ENCODE measurements around the gene HSFX2. TPM values are rescaled to one million over a fixed set of nuclear protein-coding genes. Genes with fewer than 3 reads are reported as not detected.

The HSFX2 gene
- total RNA-seq, 2 experiments from 2014 or later = not detected

GRCh38 chrX:149639568-149639967 is 44.5 kb upstream of the HSFX2 start:
- no peaks in the 10 kb centered on the region for H3K36me3 Mint-ChIP-seq (ENCODE audit: low read depth)
- TF ChIP-seq, protein P1, sequence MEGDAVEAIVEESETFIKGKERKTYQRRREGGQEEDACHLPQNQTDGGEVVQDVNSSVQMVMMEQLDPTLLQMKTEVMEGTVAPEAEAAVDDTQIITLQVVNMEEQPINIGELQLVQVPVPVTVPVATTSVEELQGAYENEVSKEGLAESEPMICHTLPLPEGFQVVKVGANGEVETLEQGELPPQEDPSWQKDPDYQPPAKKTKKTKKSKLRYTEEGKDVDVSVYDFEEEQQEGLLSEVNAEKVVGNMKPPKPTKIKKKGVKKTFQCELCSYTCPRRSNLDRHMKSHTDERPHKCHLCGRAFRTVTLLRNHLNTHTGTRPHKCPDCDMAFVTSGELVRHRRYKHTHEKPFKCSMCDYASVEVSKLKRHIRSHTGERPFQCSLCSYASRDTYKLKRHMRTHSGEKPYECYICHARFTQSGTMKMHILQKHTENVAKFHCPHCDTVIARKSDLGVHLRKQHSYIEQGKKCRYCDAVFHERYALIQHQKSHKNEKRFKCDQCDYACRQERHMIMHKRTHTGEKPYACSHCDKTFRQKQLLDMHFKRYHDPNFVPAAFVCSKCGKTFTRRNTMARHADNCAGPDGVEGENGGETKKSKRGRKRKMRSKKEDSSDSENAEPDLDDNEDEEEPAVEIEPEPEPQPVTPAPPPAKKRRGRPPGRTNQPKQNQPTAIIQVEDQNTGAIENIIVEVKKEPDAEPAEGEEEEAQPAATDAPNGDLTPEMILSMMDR (IDR thresholded peaks at IDR 0.05) = no peak
- CTCF ChIA-PET = no interaction called here
- H3K4me3 Mint-ChIP-seq = no peak overlapping the region
- intact Hi-C loops (cut with DNase I, micrococcal nuclease) = no loop called here
- Histone ChIP-seq H3K4me3 (ENCODE audit: low read length) (no peak overlapping the region), H3K4me1 (ENCODE audit: insufficient read depth, low read length) (no peaks in the 10 kb centered on the region), H3K27me3 (ENCODE audit: control insufficient read depth in 1 of 2, insufficient read depth in 2 of 2, low read length in 2 of 2) (no peaks in the 10 kb centered on the region), H3K9me3 (ENCODE audit: control insufficient read depth in 1 of 2, insufficient read depth in 1 of 2, low read length in 2 of 2) (no peaks in the 10 kb centered on the region), H3K27ac (ENCODE audit: low read depth in 1 of 2, low read length in 2 of 2) (no peak overlapping the region), H3K36me3 (ENCODE audit: insufficient read depth, low read length) (no peaks in the 10 kb centered on the region)
- H3K27ac Mint-ChIP-seq = no peak overlapping the region
- no peaks in the 10 kb centered on the region for H3K9me3 Mint-ChIP-seq
- ATAC-seq (ENCODE audit: poor library complexity) (no peak), DNase-seq (no peak)
- no peaks in the 10 kb centered on the region for H3K4me1 Mint-ChIP-seq (ENCODE audit: low read depth)
- POLR2A ChIA-PET = no interaction called here
- no peaks in the 10 kb centered on the region for H3K27me3 Mint-ChIP-seq

DNA sequence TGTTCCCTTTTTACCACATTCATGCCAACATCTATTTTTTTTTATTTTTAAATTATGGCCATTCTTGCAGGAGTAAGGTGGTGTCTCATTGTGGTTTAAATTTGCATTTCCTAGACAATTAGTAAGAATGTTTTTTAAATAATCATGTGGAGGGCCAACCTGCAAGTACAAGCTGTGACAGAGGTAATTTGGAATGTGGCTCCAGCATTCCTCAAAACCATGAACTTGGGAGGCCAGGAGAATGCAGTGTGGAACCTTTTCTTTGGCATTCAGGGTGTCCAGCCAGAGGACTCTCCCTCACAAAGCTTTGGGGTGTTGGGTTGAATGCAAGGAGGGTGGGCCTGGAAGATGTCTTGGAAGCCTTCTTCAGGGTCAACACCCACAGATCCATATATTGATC is 43.7 kb upstream of the HSFX2 start:
- no peak overlapping the region for H3K27ac Mint-ChIP-seq
- H3K36me3 Mint-ChIP-seq (ENCODE audit: low read depth) = no peaks in the 10 kb centered on the region
- TF ChIP-seq, protein P1 (IDR thresholded peaks at IDR 0.05) = no peak
- H3K4me3 Mint-ChIP-seq = no peak overlapping the region
- H3K27me3 Mint-ChIP-seq = no peaks in the 10 kb centered on the region
- Histone ChIP-seq H3K27me3 (ENCODE audit: control insufficient read depth in 1 of 2, insufficient read depth in 2 of 2, low read length in 2 of 2) (no peaks in the 10 kb centered on the region), H3K9me3 (ENCODE audit: control insufficient read depth in 1 of 2, insufficient read depth in 1 of 2, low read length in 2 of 2) (no peaks in the 10 kb centered on the region), H3K4me3 (ENCODE audit: low read length) (no peak overlapping the region), H3K36me3 (ENCODE audit: insufficient read depth, low read length) (no peaks in the 10 kb centered on the region), H3K27ac (ENCODE audit: low read depth in 1 of 2, low read length in 2 of 2) (no peak overlapping the region), H3K4me1 (ENCODE audit: insufficient read depth, low read length) (no peaks in the 10 kb centered on the region)
- ATAC-seq (ENCODE audit: poor library complexity) (no peak), DNase-seq (no peak)
- intact Hi-C loops (cut with DNase I, micrococcal nuclease) = no loop called here
- H3K4me1 Mint-ChIP-seq (ENCODE audit: low read depth) = no peaks in the 10 kb centered on the region
- CTCF ChIA-PET = no interaction called here
- no peaks in the 10 kb centered on the region for H3K9me3 Mint-ChIP-seq
- POLR2A ChIA-PET = no interaction called here

DNA sequence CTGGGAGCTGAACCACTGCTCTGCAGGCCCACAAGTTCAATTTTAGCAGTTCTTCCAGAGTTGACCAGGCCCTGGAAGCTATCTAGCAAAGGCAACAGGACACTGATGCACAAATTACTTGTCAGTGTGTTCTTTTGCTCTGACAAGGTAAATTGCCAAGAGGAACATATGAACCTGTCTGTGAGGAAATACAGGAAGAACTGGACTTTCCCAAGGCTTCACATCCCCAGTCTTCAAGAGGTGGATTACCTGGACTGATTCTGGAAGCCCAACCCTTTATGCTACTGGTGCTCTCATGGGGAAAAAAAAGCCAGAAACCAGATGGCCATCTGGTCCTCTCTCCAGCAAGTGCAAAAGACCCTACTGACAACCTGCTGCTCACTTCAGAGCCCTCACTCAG is 38.4 kb upstream of the HSFX2 start:
- Histone ChIP-seq H3K27ac (ENCODE audit: low read depth in 1 of 2, low read length in 2 of 2) (no peak overlapping the region), H3K36me3 (ENCODE audit: insufficient read depth, low read length) (no peaks in the 10 kb centered on the region), H3K9me3 (ENCODE audit: control insufficient read depth in 1 of 2, insufficient read depth in 1 of 2, low read length in 2 of 2) (no peaks in the 10 kb centered on the region), H3K4me1 (ENCODE audit: insufficient read depth, low read length) (peaks cover 19% of the 10 kb centered on the region), H3K4me3 (ENCODE audit: low read length) (no peak overlapping the region), H3K27me3 (ENCODE audit: control insufficient read depth in 1 of 2, insufficient read depth in 2 of 2, low read length in 2 of 2) (no peaks in the 10 kb centered on the region)
- CTCF ChIA-PET = interaction anchor here (1.0 kb wide), 1 partner anchor 21 kb away, joined by 3 read pairs; no protein-coding TSS in a partner anchor
- Mint-ChIP-seq H3K9me3 (no peaks in the 10 kb centered on the region), H3K27ac (no peak overlapping the region), H3K4me1 (ENCODE audit: low read depth) (peaks cover 30% of the 10 kb centered on the region), H3K27me3 (no peaks in the 10 kb centered on the region), H3K4me3 (no peak overlapping the region), H3K36me3 (ENCODE audit: low read depth) (peaks cover 5% of the 10 kb centered on the region)
- POLR2A ChIA-PET = no interaction called here
- DNase-seq (no peak), ATAC-seq (ENCODE audit: poor library complexity) (no peak)
- TF ChIP-seq, protein P1 (IDR thresholded peaks at IDR 0.05) = no peak
- intact Hi-C loops (cut with DNase I, micrococcal nuclease) = no loop called here
